Fibroblast of pulmonary artery (primary cell): Measurements from ENCODE around the gene CBX8.

Source experiments
- DNase-seq: peaks from one replicate; pipeline ENCODE4 v3.0.0-alpha.2; 2010; ENCODE audit warnings: low read depth
- H3K4me3 ChIP-seq: replicated peaks from 2 replicates; pipeline ENCODE4 v1.5.1; 2011; ENCODE audit warnings: low read depth, mild to moderate bottlenecking, control low read depth, low read length, moderate library complexity
- CTCF ChIP-seq: IDR thresholded peaks from 2 replicates; pipeline ENCODE4 v1.5.1; 2011; ENCODE audit warnings: mild to moderate bottlenecking, control low read depth, low read length, inconsistent platforms; ENCODE audit errors: missing control alignments

CBX8 gene

GRCh38 chr17:79833744-79834564 lies 37.1 kb upstream of the CBX8 start:
- no peak for TF ChIP-seq CTCF
- H3K4me3 ChIP-seq: no peak overlapping the region
- DNase-seq: no peak

- no peak overlapping the region for H3K4me3 ChIP-seq
- TF ChIP-seq CTCF: no peak
- no peak for DNase-seq
Measured at GRCh38 chr17:79833110-79833450, 36.2 kb upstream of the CBX8 start.

- TF ChIP-seq CTCF: no peak
- DNase-seq: no peak
- no peak overlapping the region for H3K4me3 ChIP-seq
Measured at GRCh38 chr17:79832218-79833109, 35.6 kb upstream of the CBX8 start.

- peak; percentile 38 for DNase-seq
- no peak for TF ChIP-seq CTCF
- H3K4me3 ChIP-seq: no peak overlapping the region
Measured at GRCh38 chr17:79831265-79832217, 34.7 kb upstream of the CBX8 start.

- H3K4me3 ChIP-seq: no peak overlapping the region
- TF ChIP-seq CTCF: no peak
- no peak for DNase-seq
Measured at GRCh38 chr17:79830763-79831264, 33.9 kb upstream of the CBX8 start.

GRCh38 chr17:79830303-79830702 lies 33.4 kb upstream of the CBX8 start:
- H3K4me3 ChIP-seq: no peak overlapping the region
- no peak for TF ChIP-seq CTCF
- no peak for DNase-seq
